Kidney epithelial cell (primary cell): ENCODE results near the gene MFGE8. TPM values are rescaled to one million over a fixed set of nuclear protein-coding genes. Genes with fewer than 3 reads are reported as not detected.

Source experiments
- DNase-seq: peaks from one replicate; pipeline ENCODE4 v3.0.0-alpha.2; 2010; ENCODE audit warnings: low read depth
- H3K27me3 ChIP-seq: 2 replicates; pipeline ENCODE4 v1.6.0; 2011; ENCODE audit warnings: low read length; ENCODE audit not compliant: control insufficient read depth, insufficient read depth
- H3K36me3 ChIP-seq: 2 replicates; pipeline ENCODE4 v1.5.1; 2011; ENCODE audit warnings: low read length; ENCODE audit not compliant: control insufficient read depth, insufficient read depth
- H3K4me3 ChIP-seq: 2 replicates; pipeline ENCODE4 v1.5.1; 2011; ENCODE audit warnings: low read depth, mild to moderate bottlenecking, control low read depth, low read length
- total RNA-seq: library from RNA; depleted of rRNA; stranded (reverse); fragments of >200 nt; gene quantifications from 2 replicates; pipeline ENCODE4 v1.2.3, GENCODE V29; 2015
- TF ChIP-seq, protein P1 (sequence below): IDR thresholded peaks from 2 replicates; pipeline ENCODE4 v1.5.1; 2011; ENCODE audit warnings: mild to moderate bottlenecking, moderate library complexity, low read length, control low read depth, inconsistent platforms; ENCODE audit not compliant: insufficient read depth, poor library complexity, severe bottlenecking

Gene MFGE8
- total RNA-seq, 1 donor from 2014 or later, result 261 TPM

GRCh38 chr15:88860212-88860611, 53.0 kb downstream of the MFGE8 start:
- no peaks in the 10 kb centered on the region for H3K36me3 ChIP-seq
- no peaks in the 10 kb centered on the region for H3K27me3 ChIP-seq
- no peak overlapping the region for H3K4me3 ChIP-seq
- TF ChIP-seq, protein P1, sequence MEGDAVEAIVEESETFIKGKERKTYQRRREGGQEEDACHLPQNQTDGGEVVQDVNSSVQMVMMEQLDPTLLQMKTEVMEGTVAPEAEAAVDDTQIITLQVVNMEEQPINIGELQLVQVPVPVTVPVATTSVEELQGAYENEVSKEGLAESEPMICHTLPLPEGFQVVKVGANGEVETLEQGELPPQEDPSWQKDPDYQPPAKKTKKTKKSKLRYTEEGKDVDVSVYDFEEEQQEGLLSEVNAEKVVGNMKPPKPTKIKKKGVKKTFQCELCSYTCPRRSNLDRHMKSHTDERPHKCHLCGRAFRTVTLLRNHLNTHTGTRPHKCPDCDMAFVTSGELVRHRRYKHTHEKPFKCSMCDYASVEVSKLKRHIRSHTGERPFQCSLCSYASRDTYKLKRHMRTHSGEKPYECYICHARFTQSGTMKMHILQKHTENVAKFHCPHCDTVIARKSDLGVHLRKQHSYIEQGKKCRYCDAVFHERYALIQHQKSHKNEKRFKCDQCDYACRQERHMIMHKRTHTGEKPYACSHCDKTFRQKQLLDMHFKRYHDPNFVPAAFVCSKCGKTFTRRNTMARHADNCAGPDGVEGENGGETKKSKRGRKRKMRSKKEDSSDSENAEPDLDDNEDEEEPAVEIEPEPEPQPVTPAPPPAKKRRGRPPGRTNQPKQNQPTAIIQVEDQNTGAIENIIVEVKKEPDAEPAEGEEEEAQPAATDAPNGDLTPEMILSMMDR, result no peak
- no peak for DNase-seq

GRCh38 chr15:88859550-88859949, 53.6 kb downstream of the MFGE8 start:
- no peak for DNase-seq
- Histone ChIP-seq H3K27me3 (no peaks in the 10 kb centered on the region), H3K36me3 (no peaks in the 10 kb centered on the region), H3K4me3 (no peak overlapping the region)
- TF ChIP-seq, protein P1, result no peak

DNA sequence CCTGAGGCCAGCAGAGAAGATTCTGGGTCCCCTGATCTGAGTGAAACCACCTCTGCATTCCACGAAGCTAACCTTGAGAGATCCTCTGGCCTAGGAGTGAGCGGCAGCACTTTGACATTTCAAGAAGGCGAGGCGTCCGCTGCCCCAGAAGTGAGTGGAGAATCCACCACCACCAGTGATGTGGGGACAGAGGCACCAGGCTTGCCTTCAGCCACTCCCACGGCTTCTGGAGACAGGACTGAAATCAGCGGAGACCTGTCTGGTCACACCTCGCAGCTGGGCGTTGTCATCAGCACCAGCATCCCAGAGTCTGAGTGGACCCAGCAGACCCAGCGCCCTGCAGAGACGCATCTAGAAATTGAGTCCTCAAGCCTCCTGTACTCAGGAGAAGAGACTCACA, 54.2 kb downstream of the MFGE8 start:
- no peak for DNase-seq
- Histone ChIP-seq H3K36me3 (no peaks in the 10 kb centered on the region), H3K4me3 (no peak overlapping the region), H3K27me3 (no peaks in the 10 kb centered on the region)
- TF ChIP-seq, protein P1, result no peak

- no peak for DNase-seq
- no peaks in the 10 kb centered on the region for H3K36me3 ChIP-seq
- no peak overlapping the region for H3K4me3 ChIP-seq
- peaks cover 7% of the 10 kb centered on the region for H3K27me3 ChIP-seq
- TF ChIP-seq, protein P1, result no peak
Measured at GRCh38 chr15:88852476-88852875, 60.7 kb downstream of the MFGE8 start.

DNA sequence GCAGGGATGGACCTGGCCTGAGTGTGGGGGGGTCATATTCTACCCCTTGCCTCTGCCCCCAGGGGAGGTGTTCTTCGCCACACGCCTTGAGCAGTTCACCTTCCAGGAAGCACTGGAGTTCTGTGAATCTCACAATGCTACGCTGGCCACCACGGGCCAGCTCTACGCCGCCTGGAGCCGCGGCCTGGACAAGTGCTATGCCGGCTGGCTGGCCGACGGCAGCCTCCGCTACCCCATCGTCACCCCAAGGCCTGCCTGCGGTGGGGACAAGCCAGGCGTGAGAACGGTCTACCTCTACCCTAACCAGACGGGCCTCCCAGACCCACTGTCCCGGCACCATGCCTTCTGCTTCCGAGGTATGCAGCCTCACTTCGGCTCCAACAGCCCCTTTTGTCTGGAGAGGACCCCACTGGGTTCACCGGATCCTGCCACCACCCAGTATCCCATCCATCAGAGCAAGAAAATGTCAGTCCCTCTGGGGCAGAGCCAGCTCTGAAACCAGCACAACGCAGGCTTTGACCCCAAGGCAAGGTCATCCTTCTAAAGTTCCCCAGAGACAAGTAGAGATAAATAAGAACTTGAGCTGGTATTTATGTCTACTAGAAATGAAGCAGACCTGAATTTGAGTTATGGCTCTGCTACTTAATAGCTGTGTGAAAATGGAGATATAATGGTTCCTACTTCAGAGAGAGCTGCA, 63.7 kb downstream of the MFGE8 start:
- DNase-seq, result no peak
- Histone ChIP-seq H3K4me3 (no peak overlapping the region), H3K36me3 (no peaks in the 10 kb centered on the region), H3K27me3 (peaks cover 7% of the 10 kb centered on the region)
- TF ChIP-seq, protein P1, result no peak

Other genes starting within 250 kb of the MFGE8 start
- 0.08 and 0.27 TPM in 2 replicates for gene ACAN, start 109.9 kb downstream of the MFGE8 start, total RNA-seq
- 16.8 and 28.2 TPM in 2 replicates for gene HAPLN3, start 17.8 kb downstream of the MFGE8 start, total RNA-seq
- 39.7 and 62.7 TPM in 2 replicates for gene ABHD2, start 175.1 kb upstream of the MFGE8 start, total RNA-seq